GM13977 (cell line): ENCODE data around the gene PIK3R4.

Experiments used
- DNase-seq: peaks from one replicate; pipeline ENCODE4 v3.0.0; 2012; ENCODE audit warnings: low spot score
- in situ Hi-C: fragments of 300-500 bp; cut with MboI; formaldehyde crosslinking; loops from one replicate; pipeline ENCODE4 v1.12.0; 2022; ENCODE audit warnings: low sequenced_read_pairs, low pct_unique_long_range_greater_than_20kb, mixed read lengths, inconsistent platforms; ENCODE audit not compliant: unreplicated experiment
- TF ChIP-seq, protein P1 (sequence below): IDR thresholded peaks from 2 replicates; pipeline ENCODE4 v1.5.1; 2012; ENCODE audit warnings: mild to moderate bottlenecking, control low read depth; ENCODE audit not compliant: insufficient read depth; ENCODE audit errors: extremely low read depth, missing control alignments

PIK3R4 gene

DNA sequence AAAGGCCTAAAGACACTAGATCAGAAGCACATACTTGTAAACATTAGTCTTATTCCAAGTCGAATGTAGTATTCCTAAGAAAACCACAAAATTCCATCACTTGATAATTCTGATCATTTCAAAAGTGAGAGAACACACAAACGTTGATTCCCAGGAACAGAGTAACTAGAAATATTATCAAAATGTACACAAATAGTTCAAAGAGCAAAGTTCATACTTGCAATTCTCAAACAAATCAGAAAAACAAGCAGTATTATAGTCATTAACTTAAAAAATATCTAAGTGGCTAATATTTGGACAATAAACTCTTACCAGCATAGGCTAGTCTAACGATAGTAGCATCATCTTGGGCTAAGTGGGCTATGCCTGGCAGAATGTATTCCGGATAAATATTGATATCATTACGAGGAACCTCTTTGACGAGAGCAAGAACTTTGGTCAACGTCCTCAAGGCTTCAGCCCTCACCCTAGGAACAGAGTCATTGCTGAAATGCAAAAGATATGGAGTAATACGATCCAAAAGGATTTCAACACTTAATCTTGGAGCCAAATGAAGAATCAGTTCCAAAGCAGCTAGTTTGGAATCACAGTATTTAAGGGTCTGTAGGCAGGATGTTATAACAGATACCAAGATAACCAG is 13.3 kb downstream of the PIK3R4 start:
- DNase-seq = no peak
- in situ Hi-C loops = no loop called here
- TF ChIP-seq, protein P1, sequence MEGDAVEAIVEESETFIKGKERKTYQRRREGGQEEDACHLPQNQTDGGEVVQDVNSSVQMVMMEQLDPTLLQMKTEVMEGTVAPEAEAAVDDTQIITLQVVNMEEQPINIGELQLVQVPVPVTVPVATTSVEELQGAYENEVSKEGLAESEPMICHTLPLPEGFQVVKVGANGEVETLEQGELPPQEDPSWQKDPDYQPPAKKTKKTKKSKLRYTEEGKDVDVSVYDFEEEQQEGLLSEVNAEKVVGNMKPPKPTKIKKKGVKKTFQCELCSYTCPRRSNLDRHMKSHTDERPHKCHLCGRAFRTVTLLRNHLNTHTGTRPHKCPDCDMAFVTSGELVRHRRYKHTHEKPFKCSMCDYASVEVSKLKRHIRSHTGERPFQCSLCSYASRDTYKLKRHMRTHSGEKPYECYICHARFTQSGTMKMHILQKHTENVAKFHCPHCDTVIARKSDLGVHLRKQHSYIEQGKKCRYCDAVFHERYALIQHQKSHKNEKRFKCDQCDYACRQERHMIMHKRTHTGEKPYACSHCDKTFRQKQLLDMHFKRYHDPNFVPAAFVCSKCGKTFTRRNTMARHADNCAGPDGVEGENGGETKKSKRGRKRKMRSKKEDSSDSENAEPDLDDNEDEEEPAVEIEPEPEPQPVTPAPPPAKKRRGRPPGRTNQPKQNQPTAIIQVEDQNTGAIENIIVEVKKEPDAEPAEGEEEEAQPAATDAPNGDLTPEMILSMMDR = no peak

DNA sequence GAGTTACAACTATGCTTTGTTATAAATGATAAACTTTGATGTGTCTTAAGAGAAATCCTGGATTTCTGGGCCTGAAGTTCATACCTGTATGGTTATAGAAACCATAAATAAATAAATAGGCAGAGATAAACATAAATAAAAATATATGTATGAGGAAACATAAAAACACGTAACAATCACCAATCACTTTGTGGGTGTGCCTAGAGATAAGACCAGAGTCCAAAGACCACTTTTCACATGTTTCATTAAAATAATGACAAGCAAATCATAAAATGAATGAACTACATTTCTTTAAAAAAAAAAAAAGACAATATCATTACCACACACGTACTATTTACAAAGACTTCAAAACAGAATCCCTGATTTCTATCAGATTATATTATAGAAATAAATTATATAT is 14.1 kb downstream of the PIK3R4 start:
- in situ Hi-C loops = no loop called here
- TF ChIP-seq, protein P1 = no peak
- DNase-seq = no peak

DNA sequence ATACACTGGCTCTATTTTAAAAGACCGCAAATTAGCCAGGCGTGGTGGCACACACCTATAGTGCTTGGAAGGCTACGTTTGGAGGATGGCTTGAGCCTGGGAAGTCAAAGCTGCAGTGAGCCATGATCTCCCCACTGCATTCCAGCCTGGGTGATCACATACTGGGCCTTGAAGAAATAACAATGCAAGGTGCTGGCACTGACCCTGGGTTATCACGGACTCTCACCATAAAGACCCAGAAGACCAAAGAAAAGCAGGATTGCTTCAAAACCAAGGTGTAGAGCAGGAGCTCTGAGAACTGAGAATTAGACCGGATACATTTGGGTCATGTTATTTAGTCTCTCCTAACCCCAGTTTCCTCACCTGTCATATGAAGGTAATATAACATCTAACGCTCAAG is 14.8 kb downstream of the PIK3R4 start:
- in situ Hi-C loops = no loop called here
- TF ChIP-seq, protein P1 = no peak
- DNase-seq = no peak

DNA sequence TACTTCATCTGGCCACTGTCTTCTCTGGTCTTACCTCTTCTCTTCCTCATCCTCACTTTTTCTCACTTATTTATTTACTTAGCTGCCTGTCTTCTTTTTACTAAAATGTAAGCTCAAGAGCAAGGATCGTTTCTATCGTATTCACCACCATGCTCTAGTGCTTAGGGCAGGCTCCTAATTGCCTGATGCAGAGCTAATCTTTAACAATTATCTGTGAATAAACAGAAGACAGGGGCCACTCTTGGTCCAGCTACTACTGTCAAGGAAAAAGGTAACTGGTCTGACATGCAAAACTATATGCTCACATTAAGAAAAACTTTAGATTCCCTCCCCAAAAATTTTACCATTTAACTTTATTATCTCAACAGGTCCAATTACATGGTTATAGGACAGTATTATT is 17.5 kb downstream of the PIK3R4 start:
- TF ChIP-seq, protein P1 = no peak
- DNase-seq = no peak
- in situ Hi-C loops = no loop called here

DNA sequence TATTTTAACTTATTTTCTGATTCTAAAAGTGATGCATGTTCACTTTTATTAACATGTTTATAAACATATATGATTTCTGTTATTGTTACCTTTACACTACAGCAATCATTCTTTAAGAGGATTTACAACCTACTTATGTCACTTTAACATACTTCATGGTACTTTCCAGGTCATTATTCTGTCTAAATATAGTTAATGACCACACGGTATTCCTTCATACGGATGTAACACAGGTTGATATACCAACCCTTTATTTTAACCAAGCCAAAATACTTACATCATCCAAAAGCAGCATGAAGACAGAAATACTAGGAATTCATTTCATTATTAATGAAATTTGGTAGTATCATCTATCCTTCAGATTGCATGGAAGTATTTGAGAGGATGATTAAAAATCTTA is 18.6 kb downstream of the PIK3R4 start:
- TF ChIP-seq, protein P1 = no peak
- no peak for DNase-seq
- in situ Hi-C loops = no loop called here

DNA sequence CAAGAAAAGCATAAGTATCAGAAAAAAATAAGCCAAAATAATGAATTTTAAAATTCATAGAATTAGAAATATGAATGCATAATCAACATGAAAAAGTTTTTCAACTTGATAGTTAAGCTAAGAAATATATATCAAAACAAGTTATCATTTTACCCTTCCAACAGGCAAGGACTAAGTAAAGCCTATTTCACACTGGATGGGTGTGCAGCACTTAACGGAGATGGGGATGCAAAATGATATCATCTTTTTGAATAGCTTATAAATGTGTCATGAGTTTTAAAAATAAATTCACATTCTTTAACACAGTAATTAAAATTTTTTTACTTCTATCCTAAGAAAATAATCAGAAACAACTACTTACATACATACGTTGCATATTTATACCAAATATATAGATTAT is 20.9 kb downstream of the PIK3R4 start:
- TF ChIP-seq, protein P1 = no peak
- DNase-seq = no peak

DNA sequence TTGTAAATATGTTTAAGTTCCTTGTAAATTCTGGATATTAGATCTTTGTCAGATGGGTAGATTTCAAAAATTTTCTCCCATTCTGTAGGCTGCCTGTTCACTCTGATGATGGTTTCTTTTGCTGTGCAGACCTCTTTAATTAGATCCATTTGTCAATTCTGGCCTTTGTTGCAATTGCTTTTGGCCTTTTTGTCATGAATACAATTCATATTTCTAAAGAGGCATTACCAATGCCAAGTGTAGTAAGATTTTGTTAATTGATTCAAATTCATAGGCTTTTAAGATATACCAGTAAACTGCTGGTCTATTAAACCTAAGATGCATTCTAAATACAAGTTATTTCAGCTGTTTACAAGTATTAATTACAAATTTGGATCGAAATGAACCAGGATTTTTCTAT is 31.0 kb downstream of the PIK3R4 start:
- DNase-seq = no peak
- in situ Hi-C loops = no loop called here
- TF ChIP-seq, protein P1 = no peak

More for the DNA sequence above, 20.9 kb downstream of the PIK3R4 start:
- in situ Hi-C loops = no loop called here
